NT2/D1 (cell line): ENCODE results near the gene CDC42BPA.

Experiments
- DNase-seq: peaks from one replicate; pipeline ENCODE4 v3.0.0-alpha.2; 2011; ENCODE audit warnings: low read depth, low spot score
- H3K27me3 ChIP-seq: 2 replicates; pipeline ENCODE4 v1.6.0; 2011; ENCODE audit warnings: mild to moderate bottlenecking; ENCODE audit not compliant: insufficient read length, insufficient read depth
- H3K36me3 ChIP-seq: 2 replicates; pipeline ENCODE4 v1.6.1; 2011; ENCODE audit warnings: mild to moderate bottlenecking, low read length, mixed read lengths; ENCODE audit not compliant: insufficient read depth, insufficient read length
- H3K4me1 ChIP-seq: 2 replicates; pipeline ENCODE4 v1.5.1; 2011; ENCODE audit not compliant: insufficient read depth, insufficient read length
- H3K4me3 ChIP-seq: 2 replicates; pipeline ENCODE4 v1.5.1; 2011; ENCODE audit warnings: low read depth; ENCODE audit not compliant: insufficient read length
- H3K9ac ChIP-seq: 2 replicates; pipeline ENCODE4 v1.6.0; 2011; ENCODE audit warnings: low read depth; ENCODE audit not compliant: insufficient read length
- H3K9me3 ChIP-seq: 2 replicates; pipeline ENCODE4 v1.5.1; 2011; ENCODE audit warnings: mild to moderate bottlenecking, low read length; ENCODE audit not compliant: insufficient read depth
- SUZ12 ChIP-seq: IDR thresholded peaks from 2 replicates; pipeline ENCODE4 v1.6.1; 2011; ENCODE audit not compliant: insufficient read length, insufficient read depth; ENCODE audit errors: extremely low read depth
- YY1 ChIP-seq: IDR thresholded peaks from 2 replicates; pipeline ENCODE4 v1.6.1; 2011; ENCODE audit not compliant: insufficient read length, insufficient read depth
- ZNF274 ChIP-seq: IDR thresholded peaks from 2 replicates; pipeline ENCODE4 v1.6.1; 2011; ENCODE audit warnings: mild to moderate bottlenecking, low read depth, low read length

The CDC42BPA gene

DNA sequence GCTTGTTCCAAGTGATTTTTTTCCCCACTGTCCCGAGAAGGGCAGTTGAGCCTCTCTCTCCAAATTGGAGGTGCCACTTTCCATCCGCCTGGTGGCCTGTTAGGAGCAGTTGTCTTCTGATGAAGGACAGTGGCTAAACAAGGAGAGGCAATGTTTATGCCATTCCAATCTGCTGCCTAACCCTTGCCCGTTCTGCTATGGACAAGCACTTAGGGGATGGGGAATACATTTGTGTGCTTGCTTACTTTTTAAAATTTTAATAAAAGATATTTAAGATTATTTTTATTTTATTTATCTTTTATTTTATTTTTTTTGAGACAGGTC, 366.2 kb downstream of the CDC42BPA start:
- Histone ChIP-seq H3K27me3 (no peaks in the 10 kb centered on the region), H3K4me1 (peaks cover 13% of the 10 kb centered on the region), H3K9me3 (peaks cover 18% of the 10 kb centered on the region; the same call in 1 of the 2 replicates), H3K36me3 (no peaks in the 10 kb centered on the region), H3K4me3 (no peak overlapping the region), H3K9ac (no peak overlapping the region)
- DNase-seq, result no peak
- TF ChIP-seq ZNF274, result no peak
- no peak for TF ChIP-seq SUZ12
- no peak for TF ChIP-seq YY1

DNA sequence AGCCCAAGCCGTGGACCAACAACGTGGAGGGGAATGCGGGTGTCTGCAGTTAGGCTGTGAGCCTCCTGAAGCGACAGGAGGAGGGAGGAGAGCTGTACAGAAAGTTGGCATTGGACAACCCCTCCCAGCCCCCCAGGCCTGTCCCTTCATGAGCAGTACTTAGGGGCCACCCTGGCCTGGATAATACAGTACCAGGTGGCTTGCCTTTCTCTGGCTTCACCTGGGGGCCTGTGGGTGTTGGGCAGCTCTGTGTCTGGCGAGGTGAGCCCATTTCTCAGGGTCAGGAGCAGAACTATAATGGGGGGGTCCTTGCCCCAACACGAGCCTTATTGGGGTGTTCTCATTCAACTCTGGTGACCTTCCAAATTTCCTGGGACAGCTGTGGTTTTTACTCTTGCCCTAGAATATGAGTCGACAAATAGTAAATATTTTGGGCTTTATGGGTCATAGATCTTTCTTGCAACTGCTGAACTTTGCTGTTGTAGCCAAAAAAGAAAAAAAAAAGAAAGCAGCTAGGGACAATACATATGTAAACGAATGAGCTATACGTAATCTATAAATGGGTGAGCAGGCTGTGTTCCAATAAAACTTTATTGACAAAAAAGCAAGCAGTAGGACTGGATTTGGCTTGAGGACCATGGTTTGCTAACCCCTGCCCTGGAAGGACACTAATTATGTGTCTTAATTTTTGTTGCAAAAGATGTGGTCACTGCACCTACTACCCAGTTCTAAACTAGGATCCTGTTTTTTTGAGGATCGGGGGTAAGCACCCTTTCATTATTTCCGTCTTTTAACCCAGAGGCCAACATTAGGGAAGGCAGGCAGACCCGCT, 366.8 kb downstream of the CDC42BPA start:
- H3K36me3 ChIP-seq, result no peaks in the 10 kb centered on the region
- H3K9ac ChIP-seq, result no peak overlapping the region
- H3K4me1 ChIP-seq, result peaks cover 13% of the 10 kb centered on the region
- H3K27me3 ChIP-seq, result no peaks in the 10 kb centered on the region
- DNase-seq, result no peak
- peaks cover 18% of the 10 kb centered on the region; the same call in 1 of the 2 replicates for H3K9me3 ChIP-seq
- no peak overlapping the region for H3K4me3 ChIP-seq
- TF ChIP-seq ZNF274, result no peak
- TF ChIP-seq YY1, result no peak
- no peak for TF ChIP-seq SUZ12

DNA sequence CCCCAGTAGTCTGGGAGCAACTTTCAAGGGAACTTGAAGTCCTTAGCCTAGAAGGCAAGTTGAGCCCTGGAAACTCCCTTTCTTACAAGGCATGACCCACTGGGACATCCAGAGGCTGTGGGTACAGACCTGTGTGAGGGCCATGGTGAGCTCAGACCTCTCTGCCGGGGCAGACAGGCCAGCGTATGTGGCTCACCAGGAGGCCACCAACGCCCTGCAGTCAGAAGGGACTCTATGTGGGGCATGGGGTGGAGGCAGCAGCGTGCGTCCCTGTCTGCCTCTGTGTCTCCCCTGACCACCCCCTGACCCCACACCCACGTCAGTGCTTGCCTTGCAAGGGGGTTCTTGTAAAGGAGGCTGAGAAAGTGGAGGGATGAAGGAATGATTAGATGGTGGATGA, 367.4 kb downstream of the CDC42BPA start:
- Histone ChIP-seq H3K4me1 (peaks cover 14% of the 10 kb centered on the region), H3K4me3 (no peak overlapping the region), H3K9me3 (peaks cover 18% of the 10 kb centered on the region; the same call in 1 of the 2 replicates), H3K9ac (no peak overlapping the region), H3K27me3 (no peaks in the 10 kb centered on the region), H3K36me3 (no peaks in the 10 kb centered on the region)
- TF ChIP-seq YY1 (no peak), ZNF274 (no peak), SUZ12 (no peak)
- DNase-seq, result no peak

DNA sequence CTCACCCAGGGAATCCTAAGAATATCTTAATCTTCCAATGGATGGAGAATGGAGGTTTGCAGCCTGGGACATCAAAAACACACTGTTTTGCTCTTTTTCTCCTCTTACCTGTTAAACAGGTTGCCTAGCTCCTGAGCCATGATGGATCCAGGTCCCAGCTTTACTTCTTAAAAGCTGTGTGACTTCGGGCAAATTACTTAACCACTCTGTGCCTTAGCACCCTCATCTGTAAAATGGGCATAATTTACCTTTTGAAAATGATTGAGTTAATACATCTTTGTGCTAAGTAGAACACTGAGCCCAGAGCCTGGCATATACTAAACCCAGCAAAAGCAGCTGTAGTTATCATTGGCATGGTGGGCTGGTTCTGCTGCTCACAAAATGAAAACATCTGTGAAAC, 368.0 kb downstream of the CDC42BPA start:
- H3K36me3 ChIP-seq, result no peaks in the 10 kb centered on the region
- TF ChIP-seq ZNF274 (no peak), SUZ12 (no peak), YY1 (no peak)
- H3K9me3 ChIP-seq, result peaks cover 17% of the 10 kb centered on the region; the same call in 1 of the 2 replicates
- no peak for DNase-seq
- no peak overlapping the region for H3K4me3 ChIP-seq
- H3K27me3 ChIP-seq, result no peaks in the 10 kb centered on the region
- H3K4me1 ChIP-seq, result peaks cover 17% of the 10 kb centered on the region
- no peak overlapping the region for H3K9ac ChIP-seq

DNA sequence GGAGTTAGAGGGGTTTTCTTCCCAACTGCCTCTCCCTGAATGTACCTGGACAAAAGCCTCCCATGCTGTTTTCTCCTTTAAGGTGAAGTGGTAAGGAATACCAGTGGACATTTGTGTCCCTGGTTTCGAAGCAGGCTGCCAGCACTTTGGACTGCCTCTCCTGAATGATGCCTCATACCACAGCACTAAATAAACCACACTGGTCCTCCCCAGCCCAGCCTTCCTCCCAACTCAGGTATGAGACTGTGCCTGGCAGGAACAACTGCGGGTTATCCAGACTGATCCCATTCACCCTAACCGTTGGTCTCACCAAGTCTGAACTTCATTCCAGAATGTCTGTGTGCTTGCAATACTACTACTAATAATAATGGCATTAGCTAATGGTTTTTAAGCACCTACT, 368.9 kb downstream of the CDC42BPA start:
- no peak for TF ChIP-seq SUZ12
- TF ChIP-seq YY1, result no peak
- TF ChIP-seq ZNF274, result no peak
- no peak overlapping the region for H3K9ac ChIP-seq
- H3K27me3 ChIP-seq, result no peaks in the 10 kb centered on the region
- DNase-seq, result no peak
- no peaks in the 10 kb centered on the region for H3K36me3 ChIP-seq
- H3K4me1 ChIP-seq, result peaks cover 16% of the 10 kb centered on the region
- no peak overlapping the region for H3K4me3 ChIP-seq
- peaks cover 10% of the 10 kb centered on the region; the same call in 1 of the 2 replicates for H3K9me3 ChIP-seq

DNA sequence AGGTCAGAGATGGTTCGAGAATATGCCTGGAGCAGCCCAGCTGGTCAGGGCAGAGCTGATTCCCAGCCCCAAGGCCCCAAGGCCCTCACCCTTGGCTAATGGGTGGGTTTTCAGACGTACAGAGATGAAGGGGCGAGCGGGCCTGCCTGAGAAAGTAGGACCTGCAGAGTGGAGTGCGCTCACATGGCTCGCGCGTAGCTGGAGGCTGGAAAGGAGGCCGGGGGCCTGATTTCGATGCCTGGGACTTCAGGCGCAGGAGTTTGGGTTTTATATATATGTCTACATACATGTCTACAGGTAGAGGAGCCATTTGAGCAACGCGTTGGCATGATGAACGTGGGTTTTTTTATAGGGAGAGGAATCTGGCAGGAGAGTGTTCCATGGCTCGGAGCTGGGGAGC, 369.3 kb downstream of the CDC42BPA start:
- H3K4me1 ChIP-seq, result peaks cover 16% of the 10 kb centered on the region
- H3K27me3 ChIP-seq, result no peaks in the 10 kb centered on the region
- H3K9me3 ChIP-seq, result peaks cover 10% of the 10 kb centered on the region; the same call in 1 of the 2 replicates
- no peak overlapping the region for H3K9ac ChIP-seq
- DNase-seq, result no peak
- no peak overlapping the region for H3K4me3 ChIP-seq
- H3K36me3 ChIP-seq, result no peaks in the 10 kb centered on the region
- TF ChIP-seq ZNF274 (no peak), SUZ12 (no peak), YY1 (no peak)

DNA sequence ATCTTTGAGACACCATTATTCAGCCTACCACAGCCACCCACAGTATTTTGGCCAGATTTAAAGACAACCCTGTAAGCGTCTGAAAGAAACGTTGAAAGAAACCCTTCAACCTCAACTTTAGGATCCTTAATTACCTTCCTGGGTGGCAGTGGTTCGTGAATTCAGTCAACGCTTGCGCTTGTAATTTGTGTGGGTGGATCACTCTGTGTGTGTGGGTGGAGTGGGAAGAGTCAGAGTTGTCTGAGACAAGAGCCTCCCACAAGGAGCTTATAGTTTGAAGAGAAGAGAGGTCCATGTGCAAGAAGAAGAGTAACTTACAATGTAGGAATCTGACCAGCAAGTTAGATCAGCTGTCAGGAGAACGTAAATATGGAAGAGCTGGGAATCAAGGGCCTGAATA, 369.8 kb downstream of the CDC42BPA start:
- Histone ChIP-seq H3K4me1 (peaks cover 16% of the 10 kb centered on the region), H3K9me3 (peaks cover 10% of the 10 kb centered on the region; the same call in 1 of the 2 replicates), H3K9ac (no peak overlapping the region), H3K4me3 (no peak overlapping the region), H3K36me3 (no peaks in the 10 kb centered on the region), H3K27me3 (no peaks in the 10 kb centered on the region)
- TF ChIP-seq YY1, result no peak
- no peak for TF ChIP-seq ZNF274
- no peak for TF ChIP-seq SUZ12
- DNase-seq, result no peak
